NCI-H2196 treated with DMSO at 0.1 percent for 48 hours (cell line): ENCODE results near the gene ADGRA1.
"Not testable (repeated sequence)": the region's sequence is repeated elsewhere in the genome, so short reads cannot be mapped to it uniquely, and the experiment has no call there.

Experiments used
- DNase-seq: peaks from one replicate; lab custom pipeline; 2025; ENCODE audit not compliant: unreplicated experiment; lab: John Stamatoyannopoulos, UW

ADGRA1 gene

DNA sequence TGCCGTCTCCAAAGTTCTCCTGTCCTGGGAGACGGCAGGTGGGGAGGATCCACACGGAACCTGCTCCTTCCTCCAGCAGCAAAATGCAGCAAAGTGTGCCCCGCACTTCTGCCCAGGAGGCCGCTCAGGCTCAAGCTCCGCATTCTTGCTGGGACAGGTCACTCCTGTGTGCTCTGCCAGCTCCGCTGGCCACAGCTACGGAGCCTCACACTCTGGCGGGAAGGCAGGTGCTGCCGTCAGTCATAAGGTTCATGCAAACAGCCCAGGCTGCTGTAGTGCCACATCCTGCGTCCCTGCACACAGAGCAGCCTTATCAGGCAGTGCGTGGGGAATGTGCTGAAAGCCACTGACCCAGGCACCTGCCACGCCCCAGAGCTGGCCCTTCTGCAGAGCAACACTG, 22.4 kb downstream of the ADGRA1 start:
- no peak for DNase-seq

DNA sequence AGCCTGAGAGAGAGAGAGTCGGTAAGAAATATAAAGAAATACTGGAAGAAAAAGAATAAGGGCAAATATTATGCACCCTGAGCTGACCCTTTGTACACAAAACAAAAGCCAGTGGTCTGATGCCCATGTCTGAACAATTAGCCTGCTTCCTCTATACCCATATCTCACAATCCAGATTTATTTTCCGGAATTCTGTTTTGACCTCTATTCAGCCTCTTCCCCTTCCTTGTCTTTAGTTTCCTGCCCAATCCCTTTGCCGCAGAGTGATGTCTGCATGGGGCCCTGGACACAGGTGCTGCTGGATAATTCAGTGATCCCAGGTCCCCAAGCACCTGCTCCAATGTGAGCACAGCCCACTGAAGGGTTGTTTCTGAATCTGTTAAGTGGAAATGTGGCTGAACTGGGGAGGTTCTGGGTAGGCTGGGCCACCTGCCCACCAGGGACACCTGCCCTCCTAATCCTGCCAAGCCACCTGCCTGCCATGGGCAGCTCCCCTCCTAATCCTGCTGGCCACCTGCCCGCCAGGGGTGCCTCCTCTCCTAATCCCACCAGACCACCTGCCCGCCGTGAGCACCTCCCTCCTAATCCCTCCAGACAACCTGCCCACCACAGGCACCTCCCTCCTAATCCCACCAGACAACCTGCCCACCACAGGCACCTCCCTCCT, 23.0 kb downstream of the ADGRA1 start:
- DNase-seq = no peak

DNA sequence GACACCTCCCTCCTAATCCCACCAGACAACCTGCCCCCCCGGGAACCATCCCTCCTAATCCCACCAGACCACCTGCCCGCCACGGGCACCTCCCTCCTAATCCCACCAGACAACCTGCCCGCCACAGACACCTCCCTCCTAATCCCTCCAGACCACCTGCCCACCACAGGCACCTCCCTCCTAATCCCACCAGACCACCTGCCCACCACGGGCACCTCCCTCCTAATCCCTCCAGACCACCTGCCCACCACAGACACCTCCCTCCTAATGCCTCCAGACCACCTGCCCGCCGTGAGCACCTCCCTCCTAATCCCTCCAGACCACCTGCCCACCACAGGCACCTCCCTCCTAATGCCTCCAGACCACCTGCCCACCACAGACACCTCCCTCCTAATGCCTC, 23.9 kb downstream of the ADGRA1 start:
- not testable (repeated sequence) for DNase-seq

DNA sequence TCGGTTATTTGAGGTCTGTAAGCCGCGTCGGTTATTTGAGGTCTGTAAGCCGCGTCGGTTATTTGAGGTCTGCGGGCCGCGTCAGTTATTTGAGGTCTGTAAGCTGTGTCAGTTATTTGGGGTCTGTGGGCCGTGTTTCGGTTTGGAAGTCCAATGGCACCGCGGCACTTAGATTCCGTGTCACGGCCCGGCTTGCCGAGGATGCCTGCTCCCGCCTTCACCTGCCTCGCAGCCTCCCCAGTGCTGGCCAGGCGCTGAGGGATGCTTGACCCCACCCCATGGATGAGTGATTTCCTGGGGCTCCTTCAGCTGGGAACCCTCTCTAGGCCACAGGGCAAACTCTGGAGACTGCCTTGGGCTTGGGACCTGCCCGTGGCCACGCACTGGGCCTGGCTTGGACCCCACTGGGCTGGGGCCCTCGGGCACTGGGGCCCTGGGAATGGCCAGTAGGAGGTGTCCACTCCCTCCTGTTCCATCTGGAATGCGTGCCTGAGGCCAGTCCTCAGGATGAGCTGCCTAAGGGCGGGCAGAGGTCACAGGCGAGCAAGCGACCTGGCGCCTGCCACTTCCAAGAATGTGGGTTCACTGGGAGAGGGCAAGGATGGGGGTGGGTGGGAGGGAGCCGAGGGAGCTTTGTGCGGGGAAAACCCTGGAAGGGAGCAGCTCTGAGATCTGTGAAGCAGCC, 25.6 kb downstream of the ADGRA1 start:
- DNase-seq = no peak

DNA sequence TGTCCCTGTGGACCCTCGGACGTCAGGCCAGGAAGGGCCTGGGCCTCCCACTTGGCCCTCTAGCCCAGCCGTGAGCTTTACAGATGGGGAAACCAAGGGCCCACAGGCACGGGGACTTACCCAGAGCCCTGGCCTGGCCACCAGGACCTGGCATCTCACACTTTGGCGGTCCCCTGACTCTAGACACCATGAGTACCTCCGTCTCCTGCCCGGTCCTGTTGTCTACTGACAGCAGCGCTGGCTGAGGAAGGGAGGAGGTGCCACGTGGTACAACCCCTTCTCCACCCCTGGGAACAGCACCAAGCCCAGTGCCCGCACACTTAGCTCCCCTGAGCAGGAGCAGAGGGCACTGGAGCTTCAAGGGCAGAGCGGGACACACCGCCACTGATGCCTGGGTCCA, 26.1 kb downstream of the ADGRA1 start:
- DNase-seq = no peak

DNA sequence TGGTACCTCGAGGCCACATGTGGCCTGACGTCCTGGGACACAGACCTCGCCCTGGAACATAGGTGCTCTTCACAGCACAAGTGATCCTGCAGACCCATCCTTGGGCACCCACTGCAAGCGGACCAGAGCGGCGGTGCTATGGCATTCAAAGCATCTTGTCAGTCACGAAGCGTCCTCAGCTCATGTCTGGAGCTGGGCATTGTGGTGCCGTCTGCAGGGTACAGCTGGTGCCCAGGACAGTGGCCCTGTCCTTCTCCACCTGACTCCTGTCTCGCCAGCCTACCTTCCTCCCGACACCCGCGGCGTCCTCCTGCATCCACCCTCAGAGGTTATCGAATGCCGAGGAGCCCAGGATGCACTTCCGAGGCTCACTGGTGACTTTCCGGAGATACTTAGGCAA, 26.5 kb downstream of the ADGRA1 start:
- no peak for DNase-seq

DNA sequence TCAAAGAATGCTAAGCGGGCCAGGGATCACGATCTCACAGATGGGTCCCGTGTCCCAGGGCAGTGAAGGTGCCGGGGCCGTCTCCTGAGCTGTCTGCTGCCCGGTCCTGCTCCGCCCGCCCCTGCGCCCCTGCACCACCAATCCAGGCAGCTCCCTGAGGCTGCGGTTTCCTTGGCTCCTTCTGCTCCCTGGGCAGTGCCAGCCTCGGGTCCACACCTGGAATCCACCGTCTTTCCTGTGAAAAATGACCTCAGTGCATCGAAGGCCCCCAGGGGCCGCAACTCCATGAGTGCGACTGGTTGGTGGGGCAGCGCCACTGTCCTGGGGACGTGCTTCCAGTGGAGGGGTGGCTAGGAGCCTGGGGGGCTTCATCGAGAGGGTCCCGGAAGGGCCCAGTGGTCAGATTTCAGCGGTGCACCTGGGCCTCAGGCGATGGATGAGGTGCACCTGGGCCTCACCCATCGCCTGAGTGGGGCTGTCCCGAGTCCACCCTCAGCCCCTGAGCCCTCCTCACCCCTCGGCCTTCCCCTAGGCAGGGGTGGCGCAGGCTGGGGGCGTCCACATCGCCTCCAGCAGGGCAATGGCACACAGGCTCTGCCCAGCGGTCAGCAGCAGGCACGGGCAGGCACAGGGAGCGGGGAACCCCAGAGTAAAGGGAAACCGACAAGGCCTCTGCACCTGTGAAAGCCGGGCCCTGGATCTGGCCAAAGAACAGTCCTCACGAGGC, 27.2 kb downstream of the ADGRA1 start:
- no peak for DNase-seq

DNA sequence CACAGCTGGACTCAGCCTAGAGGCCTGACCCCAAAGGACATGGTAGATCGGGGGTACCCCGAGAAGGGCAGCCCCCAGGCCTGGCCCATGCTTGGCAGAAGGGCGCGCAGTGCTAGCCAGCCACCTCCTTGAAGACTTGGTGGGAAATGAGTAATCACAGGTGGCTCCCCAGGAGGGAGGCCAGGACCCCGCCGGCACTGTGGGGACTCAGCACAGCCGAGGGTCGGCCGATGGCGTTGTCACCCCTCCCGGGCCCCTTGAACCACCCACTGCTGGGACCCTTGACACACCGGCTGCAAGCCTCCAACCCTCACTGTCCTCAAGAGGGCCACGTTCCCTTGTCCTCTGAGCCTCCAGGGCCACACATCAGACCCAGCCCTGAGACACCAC, 27.7 kb downstream of the ADGRA1 start:
- DNase-seq = no peak

DNA sequence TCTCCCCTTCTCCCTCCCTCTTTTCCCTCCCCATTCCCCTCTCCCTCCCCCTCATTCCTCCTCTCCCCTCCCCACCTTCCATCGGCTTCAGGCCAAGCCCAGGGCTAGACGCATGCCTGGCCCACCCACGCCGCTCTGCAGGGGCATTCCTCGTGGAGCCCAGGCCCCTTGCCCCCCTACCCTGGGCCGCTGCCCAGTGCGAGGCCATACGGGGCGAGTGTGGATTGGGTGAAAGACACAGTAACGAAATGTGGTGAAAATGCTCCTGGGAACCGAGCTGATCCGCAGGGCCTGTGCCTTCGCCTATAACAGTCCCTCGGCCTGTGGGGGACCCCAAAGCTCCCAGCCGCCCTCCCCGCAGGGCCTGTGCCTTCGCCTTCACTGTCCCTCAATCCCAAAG, 28.3 kb downstream of the ADGRA1 start:
- no peak for DNase-seq

DNA sequence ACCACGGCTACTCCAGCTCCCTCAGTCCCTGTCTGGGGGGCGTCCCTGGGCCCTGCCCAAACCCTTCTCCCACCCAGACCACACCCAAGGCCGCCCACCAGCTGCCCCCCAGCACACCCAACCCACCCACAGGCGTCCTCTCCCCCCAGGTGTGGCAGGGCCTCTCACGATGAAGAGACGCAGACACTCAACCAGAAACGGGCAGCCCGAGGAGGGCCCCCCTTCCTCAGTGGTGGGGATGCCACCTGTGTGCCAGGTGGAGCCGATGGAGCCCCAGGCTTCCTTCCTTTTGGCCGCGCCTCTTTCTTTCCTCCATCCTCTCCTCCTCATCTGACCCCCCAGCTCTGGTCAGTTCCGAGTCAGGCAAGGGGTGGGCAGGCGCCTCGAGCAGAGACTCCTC, 28.7 kb downstream of the ADGRA1 start:
- no peak for DNase-seq

DNA sequence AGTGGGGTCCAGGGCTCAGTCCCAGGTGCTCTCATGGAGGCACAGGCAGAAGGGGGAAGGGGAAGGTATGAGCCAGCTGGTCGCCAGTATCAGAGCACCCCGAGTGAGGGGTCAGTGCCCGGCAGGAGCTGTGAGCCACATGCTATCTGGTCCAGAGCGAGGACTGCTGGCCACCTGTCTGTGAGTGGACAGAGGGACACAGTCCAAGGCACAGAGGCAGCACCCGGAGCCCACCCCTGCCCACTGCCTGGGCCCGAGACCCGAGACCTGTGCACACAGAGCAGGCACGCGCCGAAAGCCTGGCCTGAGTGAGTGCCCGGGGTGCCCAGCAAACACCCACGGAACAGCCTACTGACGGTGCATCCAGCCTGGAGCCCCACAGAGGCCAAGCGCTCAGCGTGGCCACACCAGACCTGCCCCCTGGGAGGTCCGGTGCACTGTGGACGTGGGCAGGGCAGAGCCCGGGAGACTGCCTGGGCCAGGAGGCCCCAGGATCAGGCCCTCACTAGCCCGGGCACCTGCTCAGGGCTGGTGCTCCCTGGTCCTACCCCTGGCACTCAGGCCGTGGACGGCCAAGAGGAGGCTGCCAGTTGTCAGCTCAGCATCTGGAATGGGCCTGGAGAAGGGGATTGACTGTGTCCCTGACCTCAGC, 29.4 kb downstream of the ADGRA1 start:
- DNase-seq = no peak

DNA sequence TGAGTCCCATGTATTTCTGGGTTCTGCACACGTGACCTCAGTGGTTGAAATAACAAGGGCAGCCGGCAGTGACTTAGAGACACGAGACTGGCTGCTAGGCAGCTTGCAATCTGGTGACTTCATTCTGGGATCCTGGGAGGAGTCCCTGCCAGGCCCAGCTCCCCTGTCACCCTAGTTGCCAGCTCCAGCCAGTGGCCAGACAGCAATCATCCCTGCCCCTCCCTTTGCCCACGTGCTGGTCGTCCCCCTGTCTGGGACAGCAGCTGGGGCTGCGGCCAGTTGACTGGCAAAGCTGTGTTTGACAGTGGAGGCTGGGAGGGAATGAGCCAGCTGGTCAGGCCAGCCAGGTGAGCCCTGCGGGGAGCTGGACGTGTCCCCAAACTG, 30.0 kb downstream of the ADGRA1 start:
- no peak for DNase-seq

DNA sequence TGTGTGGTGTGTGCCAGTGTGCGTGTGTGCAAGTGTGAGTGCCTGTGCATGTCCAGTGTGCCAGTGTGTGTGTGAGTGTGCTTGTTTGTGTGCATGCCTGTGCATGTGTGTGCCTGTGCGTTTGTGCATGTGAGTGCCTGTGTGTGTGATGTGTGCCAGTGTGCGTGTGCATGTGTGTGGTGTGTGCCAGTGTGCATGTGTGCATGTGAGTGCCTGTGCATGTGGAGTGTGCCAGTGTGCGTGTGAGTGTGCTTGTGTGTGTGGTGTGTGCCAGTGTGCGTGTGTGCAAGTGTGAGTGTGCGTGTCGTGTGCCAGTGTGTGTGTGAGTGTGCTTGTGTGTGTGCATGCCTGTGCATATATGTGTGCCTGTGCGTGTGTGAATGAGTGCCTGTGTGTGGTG, 33.8 kb downstream of the ADGRA1 start:
- no peak for DNase-seq

DNA sequence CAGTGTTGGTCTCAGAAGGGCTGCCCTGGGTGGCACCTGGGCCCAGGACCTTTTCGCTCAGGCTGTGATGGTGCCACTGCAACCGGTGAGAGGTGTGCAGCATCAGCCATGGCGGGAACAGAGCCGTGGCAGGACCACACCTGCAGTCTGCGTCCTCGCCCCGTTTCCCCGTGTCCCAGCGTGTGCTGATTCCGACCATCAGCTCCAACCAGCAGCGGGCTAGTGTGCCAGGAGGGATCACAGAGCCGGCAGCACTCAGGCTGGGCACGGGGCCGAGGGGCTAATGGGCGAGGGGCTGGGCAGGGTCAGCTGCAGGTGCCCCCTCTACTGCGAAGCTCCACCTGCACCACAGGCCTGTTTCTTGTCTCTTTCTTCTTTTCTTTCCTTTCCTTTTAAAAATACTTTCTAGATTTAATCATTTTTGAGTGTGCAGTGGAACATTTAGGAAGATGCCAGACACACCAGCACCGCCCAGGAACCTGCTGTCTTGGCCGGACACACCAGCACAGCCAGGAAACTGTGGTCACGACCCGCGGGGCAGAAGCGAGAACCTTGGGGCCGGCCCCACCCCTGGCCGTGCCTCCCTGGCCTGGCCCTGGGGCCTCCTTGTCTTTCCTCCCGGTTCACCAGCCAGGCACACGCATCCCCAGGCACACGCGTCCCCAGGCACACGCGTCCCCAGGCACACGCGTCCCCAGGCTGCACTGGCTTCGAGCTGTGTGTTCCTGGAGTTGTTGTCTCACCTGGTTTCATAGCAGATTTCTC, 34.6 kb downstream of the ADGRA1 start:
- no peak for DNase-seq

DNA sequence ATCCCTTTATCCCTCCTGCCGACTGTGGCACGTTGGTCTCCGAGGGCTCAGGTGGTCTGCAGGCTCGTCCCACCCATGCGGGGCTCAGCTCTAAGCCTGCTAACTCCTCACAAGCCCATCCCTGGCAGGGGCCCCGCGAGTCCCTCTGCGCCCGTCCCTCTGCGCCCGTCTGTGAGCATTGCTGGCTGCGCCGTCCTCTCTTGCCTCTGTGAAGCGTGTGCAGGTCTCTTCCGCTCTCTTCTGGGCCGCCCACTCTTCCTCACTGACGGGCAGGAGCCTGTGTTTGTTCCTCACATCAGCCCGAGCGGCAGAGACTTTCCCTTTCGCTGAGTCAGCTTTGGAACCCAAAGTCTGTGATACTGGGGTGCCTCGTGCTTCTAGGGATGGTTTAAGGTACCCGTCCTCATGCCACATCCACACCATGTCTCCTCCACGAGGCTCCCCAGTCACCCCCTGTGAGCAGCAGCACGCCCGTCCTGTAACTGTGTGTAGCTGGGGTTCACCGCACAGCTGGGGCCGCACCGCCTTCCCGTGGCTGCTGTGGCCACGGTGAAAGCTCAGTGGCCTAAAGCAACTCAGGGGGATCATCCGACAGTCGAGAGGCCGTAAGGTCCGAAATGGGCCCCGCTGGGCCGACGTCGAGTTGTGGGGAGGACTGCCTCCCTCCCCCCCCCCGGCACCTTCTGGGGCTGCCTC, 35.5 kb downstream of the ADGRA1 start:
- no peak for DNase-seq

DNA sequence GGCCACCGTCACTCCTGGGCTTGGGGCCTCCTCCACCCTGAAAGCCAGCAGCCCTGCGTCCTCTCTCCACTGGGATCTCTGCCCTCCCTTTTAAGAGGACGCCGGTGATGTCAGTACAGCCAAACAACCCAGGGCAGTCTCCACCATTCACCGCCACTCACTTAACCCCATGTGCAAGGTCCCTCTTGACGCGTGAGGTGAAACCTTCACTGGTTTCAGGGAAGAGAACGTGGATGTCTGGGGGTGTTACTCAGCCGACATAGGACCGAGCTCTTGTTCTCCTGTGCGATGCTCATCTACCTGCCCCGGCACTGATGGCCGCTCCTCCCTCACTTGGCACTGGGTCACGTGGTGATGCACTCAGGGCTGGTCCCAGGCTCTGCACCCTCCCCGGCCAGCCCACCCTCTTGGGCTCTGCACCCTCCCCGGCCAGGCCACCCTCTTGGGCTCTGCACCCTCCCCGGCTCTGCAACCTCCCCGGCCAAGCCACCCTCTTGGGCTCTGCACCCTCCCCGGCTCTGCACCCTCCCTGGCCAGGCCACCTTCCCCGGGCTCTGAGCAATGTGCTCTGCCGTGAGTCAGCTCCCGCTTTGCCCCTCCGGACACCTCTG, 36.1 kb downstream of the ADGRA1 start:
- DNase-seq = no peak

DNA sequence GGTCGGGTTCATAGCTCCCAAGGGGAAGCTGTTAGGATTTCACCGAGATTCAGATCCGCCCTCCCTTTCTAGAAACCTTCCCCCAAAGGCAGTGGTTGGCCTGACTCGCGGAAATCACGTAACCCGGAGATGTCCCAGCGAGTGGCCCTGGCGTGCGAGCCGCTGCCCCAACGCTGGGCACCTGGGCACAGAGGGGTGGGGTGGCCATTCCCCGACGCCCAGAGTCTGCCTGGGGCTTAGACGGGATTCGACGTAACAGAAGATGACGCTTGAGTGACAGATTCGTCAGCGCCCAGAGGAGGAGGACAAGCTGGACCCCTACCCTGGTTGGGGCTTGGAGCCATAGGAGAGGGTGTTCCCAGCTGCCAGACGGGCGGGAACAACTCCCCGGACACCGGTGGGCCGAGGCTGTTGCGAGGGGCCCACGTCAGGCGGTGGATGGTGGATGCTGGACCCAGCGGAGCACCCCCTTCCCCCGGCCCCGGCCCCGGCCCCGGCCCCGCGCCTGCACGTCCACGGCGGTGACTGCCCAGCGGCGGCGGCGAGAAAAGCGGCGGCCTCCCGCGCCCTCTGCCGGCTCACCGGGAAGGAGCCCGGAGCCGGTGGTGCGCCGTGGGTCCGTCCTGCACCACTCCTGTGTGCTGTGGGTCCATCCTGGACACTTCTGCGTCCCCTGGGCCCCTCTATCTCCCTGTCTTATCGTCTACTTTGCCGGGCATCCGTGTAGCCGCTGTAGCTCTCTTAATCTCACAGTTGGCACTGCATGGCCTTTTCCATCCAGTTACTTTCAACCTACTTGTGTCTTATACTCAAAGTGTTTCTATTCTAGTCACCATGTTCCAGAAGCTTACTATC, 36.9 kb downstream of the ADGRA1 start:
- DNase-seq = no peak

DNA sequence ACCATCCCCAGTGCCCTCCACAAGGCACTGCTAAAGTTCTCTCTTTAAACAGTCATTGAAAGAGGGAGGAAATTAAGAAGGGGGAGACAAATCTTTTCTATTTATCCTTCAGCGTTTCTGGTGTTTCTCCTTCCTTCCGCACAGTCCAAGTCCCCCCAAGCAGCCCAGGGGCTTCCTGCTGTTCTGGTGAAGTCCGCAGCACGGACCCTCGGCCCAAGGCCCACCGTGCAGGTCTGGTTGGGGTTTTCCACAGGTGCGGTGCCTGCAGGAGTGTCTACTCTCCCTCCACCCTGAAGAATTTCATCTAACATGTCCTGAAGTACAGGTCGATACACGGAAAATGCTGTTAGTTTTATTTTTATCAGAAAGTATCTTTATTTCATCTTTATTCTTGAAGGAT, 38.2 kb downstream of the ADGRA1 start:
- no peak for DNase-seq
